ENCODE measurements around the gene C2orf76.
"Not testable (repeated sequence)": the region's sequence is repeated elsewhere in the genome, so short reads cannot be mapped to it uniquely, and the experiment has no call there.

C2orf76 gene

DNA sequence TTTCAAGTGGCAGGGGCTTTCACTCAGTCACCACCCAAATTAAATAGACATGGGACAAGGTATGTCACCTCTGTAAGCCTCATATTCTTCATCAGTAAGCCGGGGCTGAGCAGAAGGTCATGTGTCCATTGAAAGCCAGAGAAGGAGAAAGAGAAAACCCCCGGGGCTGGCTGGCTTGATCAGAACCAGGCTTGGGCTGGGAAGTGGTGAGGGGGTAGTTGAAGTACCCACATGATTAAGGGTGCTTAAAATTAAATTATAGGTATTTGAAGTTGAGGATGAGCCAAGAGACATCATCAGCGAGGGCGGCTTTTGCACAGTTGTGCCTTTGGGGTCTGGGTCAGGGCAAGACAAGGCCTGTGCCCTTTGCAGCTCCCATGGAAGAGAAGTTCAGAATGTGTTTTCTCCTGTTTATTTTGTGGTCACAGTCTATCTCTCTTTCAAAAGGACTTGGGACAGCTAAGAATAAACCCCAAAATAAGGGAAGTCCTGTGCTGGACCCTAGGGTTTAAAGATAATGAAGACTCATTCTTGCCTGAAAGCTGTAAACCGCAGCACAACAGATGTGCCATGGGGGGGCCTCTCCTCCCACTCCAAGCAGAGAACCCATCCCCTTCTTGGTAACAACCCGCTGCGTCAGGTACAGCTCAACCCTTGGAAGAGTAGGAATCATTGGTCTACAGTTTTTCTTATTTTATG is 10.8 kb upstream of the C2orf76 start:
- no peak for DNase-seq (ENCODE audit: low read depth)

DNA sequence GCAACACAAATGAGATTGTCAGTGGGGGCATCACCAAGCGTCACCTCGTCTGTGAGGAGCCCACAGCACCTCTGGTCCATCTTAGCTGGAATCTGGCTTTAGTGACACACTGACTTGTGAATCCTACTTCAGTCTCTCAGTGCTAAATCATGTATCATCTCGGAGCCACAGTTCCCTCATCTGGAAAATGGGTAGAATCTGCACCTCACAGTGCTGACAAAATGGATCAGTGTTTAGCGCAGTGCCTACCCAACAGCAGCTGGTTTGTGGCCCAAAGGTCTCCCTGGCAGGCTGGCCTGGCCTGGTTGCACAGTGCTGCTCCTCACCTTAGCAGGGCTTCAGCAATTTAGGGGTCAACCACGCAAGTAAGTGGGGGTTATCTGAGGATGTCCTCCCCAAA is 10.2 kb upstream of the C2orf76 start:
- no peak for DNase-seq (ENCODE audit: low read depth)

GRCh38 chr2:119376406-119376805 is 9.8 kb upstream of the C2orf76 start:
- DNase-seq (ENCODE audit: low read depth), result not testable (repeated sequence)

GRCh38 chr2:119373907-119374745 is 7.5 kb upstream of the C2orf76 start:
- not testable (repeated sequence) for DNase-seq (ENCODE audit: low read depth)

GRCh38 chr2:119372778-119373568 is 6.3 kb upstream of the C2orf76 start:
- DNase-seq (ENCODE audit: low read depth), result no peak

DNA sequence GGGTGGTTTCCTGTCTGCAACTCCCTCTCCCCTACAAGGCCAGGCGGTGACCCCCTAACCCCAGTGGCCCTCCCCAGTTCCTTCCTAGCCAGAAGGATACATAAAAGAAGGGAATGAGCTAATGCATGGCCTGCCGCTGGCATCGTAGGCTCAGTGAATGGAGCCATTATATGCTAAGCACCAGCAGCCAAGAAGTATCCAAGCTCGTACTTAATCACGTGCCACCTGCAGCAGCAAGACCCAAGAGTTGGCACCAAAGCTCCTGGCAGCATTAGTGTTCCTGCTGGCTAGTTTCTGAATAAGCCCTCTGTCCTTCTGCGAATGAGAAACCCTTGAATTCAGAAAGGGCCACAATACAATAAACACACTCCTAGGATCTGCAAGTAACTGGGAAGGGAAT is 4.5 kb upstream of the C2orf76 start:
- DNase-seq (ENCODE audit: low read depth), result no peak

GRCh38 chr2:119369845-119370244 is 3.2 kb upstream of the C2orf76 start:
- no peak for DNase-seq (ENCODE audit: low read depth)

- peak; percentile 9 for DNase-seq (ENCODE audit: low read depth)
Measured at GRCh38 chr2:119367472-119368099, 952 bp upstream of the C2orf76 start.

- peak; percentile 15 for DNase-seq (ENCODE audit: low read depth)
Measured at GRCh38 chr2:119366161-119366648, 429 bp downstream of the C2orf76 start.

- no peak for DNase-seq (ENCODE audit: low read depth)
Measured at GRCh38 chr2:119365436-119365835, 1.2 kb downstream of the C2orf76 start.

GRCh38 chr2:119364798-119365197 is 1.8 kb downstream of the C2orf76 start:
- DNase-seq (ENCODE audit: low read depth), result no peak

DNA sequence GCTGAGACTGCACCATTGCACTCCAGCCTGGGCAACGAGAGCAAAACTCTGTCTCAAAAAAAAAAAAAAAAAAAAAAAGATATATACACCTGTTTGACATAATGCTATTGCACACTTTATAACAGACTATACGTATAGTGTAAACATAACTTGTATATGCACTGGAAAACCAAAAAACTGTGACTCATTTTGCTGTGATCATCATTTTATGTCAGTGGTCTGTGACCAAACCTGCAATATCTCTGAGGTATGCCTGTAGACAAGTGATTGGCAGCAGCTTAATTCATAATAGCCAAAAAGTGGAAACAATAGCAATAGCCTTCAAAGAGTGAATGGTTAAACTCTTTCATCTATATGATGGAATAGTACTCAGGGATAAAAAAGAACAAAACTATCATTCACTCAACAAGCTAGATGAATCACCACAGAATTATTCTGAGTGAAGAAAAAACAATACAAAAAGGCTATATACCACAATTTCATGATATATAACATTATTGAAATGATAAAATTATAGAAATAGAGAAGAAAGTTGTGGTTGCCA is 6.1 kb downstream of the C2orf76 start:
- DNase-seq (ENCODE audit: low read depth), result no peak

GRCh38 chr2:119359774-119360173 is 6.9 kb downstream of the C2orf76 start:
- DNase-seq (ENCODE audit: low read depth), result no peak

- no peak for DNase-seq (ENCODE audit: low read depth)
Measured at GRCh38 chr2:119354860-119355259, 11.8 kb downstream of the C2orf76 start.

DNA sequence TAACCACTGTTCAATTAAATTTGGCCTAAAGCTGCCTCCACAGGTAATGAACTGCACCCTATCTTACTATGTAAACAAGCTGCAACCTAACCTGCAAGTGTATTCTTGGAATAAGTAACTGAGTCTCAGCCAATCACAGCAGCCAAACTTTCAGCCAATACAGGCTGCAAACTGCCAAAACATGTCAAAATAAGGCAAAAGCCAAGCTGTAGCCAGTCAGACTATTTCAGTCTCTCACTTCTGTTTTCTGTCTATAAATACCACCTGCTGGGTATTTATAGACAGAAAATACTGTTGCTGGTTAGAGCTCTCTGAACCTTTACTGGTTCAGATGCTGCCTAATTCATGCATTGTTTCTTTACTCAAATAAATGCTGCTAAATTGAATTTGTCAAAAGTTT is 14.3 kb downstream of the C2orf76 start:
- no peak for DNase-seq (ENCODE audit: low read depth)

DNA sequence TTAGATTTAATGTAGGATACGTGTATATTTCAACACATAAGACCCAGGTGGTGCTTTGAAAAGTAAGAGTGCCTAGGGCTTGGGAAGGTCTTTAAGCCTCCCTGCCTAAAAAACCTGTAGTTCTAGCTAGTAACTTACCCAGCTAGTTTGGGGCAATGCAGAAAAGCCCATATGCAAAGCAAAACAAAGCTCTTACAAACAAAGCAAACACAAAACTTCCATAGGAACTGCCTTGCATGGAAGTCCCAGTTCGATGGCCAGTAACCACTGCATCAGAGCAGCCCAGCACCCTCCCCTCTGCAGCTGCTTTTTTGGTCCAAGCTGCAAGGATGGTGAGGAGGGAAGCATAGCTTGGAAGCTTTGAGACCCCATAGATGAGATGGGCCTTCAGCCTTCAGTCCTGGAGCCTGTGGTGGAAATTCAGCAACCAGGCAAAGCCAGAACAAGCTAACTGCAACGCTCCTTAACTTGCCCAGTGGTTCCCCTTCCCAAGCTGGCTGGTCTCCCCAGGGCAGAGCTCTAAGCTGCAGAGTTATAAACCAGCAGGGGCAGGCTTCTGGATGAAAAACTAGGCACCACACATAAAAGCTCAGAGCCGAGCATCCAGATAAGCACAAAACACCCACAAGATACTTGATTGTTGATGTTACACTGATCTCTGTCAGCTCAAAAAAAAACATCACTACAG is 16.2 kb downstream of the C2orf76 start:
- no peak for DNase-seq (ENCODE audit: low read depth)

- no peak for DNase-seq (ENCODE audit: low read depth)
Measured at GRCh38 chr2:119349289-119349688, 17.3 kb downstream of the C2orf76 start.

GRCh38 chr2:119341684-119342083 is 24.9 kb downstream of the C2orf76 start:
- DNase-seq (ENCODE audit: low read depth), result no peak

GRCh38 chr2:119339562-119339923 is 27.1 kb downstream of the C2orf76 start:
- DNase-seq (ENCODE audit: low read depth), result no peak

GRCh38 chr2:119338826-119339561 is 27.6 kb downstream of the C2orf76 start:
- no peak for DNase-seq (ENCODE audit: low read depth)
